A673 (cell line): ENCODE results near the gene TNFRSF12A.
A peak's percentile ranks its signal among the peaks of the same experiment; 100 is the strongest.

Source experiments
- EZH2 ChIP-seq: fragments of 200-600 bp; sonication (generic); IDR thresholded peaks from 2 replicates; pipeline ENCODE4 v1.6.1; 2017; ENCODE audit warnings: borderline replicate concordance, low read depth, mild to moderate bottlenecking, mixed read lengths, antibody characterized with exemption, low read length; ENCODE audit not compliant: poor library complexity, severe bottlenecking
- TF ChIP-seq, protein P1 (sequence below): fragments of 300-800, 200-600 bp; sonication (generic); conservative IDR thresholded peaks from 2 replicates; pipeline ENCODE4 v1.5.1; 2017; ENCODE audit warnings: low read depth, mild to moderate bottlenecking, antibody characterized with exemption, low read length, moderate library complexity, mixed read lengths

DNA sequence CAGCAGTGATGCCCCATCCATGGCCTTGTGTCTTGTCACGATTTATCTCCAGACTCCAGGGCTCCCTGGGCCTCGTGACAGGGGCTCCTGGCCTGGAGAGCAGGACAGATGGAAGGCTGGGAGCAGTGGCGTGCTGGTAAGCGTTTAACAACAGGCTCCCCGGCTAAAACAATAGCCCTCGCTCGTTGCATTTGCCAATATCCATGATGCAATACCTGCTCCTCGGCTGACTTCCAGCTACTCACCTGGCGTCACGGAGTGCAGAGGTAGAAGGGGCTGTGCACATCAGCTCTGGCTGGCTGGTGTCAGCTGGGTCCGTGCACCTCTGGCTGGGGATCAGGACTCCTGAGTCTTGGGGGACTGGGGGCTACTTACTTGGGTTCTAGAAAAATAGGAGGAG lies 18.1 kb downstream of the TNFRSF12A start:
- TF ChIP-seq, protein P1, sequence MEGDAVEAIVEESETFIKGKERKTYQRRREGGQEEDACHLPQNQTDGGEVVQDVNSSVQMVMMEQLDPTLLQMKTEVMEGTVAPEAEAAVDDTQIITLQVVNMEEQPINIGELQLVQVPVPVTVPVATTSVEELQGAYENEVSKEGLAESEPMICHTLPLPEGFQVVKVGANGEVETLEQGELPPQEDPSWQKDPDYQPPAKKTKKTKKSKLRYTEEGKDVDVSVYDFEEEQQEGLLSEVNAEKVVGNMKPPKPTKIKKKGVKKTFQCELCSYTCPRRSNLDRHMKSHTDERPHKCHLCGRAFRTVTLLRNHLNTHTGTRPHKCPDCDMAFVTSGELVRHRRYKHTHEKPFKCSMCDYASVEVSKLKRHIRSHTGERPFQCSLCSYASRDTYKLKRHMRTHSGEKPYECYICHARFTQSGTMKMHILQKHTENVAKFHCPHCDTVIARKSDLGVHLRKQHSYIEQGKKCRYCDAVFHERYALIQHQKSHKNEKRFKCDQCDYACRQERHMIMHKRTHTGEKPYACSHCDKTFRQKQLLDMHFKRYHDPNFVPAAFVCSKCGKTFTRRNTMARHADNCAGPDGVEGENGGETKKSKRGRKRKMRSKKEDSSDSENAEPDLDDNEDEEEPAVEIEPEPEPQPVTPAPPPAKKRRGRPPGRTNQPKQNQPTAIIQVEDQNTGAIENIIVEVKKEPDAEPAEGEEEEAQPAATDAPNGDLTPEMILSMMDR: no peak
- peak; percentile 8 for TF ChIP-seq EZH2
